HG02938 (cell line): ENCODE measurements around the gene ANKRD63.

Experiments
- ATAC-seq: cut with Tn5 transposase; IDR thresholded peaks from one replicate; pipeline ENCODE4 v1.9.1; 2021; ENCODE audit warnings: mild to moderate bottlenecking, moderate library complexity; ENCODE audit not compliant: unreplicated experiment

Gene ANKRD63, protein sequence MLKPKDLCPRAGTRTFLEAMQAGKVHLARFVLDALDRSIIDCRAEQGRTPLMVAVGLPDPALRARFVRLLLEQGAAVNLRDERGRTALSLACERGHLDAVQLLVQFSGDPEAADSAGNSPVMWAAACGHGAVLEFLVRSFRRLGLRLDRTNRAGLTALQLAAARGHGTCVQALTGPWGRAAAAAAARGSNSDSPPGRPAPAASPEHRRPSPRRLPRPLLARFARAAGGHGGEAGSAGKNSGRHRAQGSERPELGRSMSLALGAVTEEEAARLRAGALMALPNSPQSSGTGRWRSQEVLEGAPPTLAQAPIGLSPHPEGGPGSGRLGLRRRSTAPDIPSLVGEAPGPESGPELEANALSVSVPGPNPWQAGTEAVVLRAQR

DNA sequence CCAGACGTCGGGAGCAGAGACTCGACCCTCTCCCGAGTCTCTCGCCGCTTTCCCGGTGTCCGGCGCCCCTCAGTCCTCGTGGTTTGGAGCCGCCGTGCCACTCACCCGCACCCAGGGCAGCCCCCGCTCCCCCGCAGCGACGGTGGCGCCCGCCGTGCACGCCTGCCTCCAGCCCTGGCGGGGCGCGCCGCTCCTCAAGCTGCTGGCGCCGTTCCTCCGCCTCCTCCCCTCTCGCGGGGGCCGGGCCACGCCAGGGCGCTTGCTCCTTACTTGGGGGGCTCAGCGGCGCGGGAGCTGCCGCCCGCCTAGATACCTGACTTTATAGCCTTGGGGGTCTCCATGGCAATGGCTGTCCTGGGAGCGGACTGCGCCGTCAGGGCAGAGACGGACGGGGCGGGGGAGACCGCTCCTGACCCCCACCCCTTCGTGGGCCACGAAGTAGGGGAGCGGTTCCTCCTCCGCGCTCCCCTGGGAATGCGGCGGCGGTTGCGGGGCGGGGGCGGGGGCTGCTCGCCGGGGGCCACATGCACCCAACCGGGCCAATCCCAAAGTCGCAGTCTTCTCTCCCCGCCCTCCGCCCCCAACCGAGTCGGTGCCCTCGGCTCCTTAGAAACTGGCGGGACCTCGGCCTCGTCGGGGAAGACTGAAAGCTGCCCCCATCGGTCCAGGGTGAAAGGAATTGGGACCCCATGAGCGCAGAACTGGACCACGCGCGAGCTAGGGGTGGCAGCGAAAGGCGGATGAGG, at the start of gene ANKRD63:
ANKRD63 (minus strand) TSS at position 196 of the 746 bp plus-strand sequence. CDS start 478 bp downstream, outside the sequence.
- no peak for ATAC-seq

DNA sequence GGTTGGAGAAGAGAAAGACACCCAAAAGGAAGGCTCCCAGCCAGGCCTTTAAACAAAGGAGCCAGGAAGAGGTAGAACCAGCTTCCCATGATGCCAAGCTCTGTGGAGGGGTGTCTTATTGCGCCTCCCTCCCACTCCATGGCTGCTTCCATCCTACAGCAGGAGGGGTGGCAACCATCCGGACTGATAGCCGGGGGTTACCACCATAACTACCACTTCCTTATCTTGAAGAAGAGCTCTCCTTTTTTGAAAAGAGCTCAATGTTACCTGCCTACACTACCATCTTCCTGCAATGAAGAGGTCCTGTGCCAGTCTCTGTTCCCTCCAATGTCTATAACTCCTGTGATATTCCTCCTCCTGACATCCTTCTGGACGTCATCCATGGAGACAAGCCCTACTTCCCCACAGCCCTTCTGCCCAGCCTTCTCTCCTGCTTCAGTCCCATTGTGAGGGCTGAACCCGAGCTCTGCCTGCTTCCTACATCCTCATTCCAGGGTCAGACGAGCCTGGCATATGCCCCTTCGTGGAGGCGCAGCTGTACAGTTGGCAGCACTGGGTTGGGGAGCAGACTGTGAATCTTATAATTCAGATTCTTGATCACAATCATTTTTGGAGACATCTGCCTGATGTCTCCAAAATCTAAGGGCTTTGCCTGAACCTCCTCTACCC, 49.4 kb upstream of the ANKRD63 start:
- no peak for ATAC-seq

DNA sequence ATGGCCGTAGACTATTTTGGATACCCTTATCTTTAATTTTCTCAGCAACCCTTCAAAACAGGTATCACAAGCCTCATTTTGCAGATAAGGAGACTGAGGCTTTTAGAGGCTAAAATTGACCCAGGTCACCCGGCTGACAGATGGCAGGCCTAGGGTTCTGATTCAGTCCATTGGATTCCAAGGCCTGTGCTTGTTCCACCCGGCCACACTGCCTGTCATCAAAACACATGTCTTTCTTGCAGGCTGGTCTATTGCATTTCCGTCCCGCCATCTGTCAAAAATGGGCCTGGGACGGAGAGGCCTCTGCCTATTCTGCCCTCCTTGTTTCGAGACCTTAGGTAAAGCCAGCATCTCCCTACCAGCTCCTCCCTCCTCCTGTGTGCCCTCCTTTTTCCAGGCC, 48.8 kb upstream of the ANKRD63 start:
- ATAC-seq, result no peak

GRCh38 chr15:40331026-40331425, 48.2 kb upstream of the ANKRD63 start:
- no peak for ATAC-seq

DNA sequence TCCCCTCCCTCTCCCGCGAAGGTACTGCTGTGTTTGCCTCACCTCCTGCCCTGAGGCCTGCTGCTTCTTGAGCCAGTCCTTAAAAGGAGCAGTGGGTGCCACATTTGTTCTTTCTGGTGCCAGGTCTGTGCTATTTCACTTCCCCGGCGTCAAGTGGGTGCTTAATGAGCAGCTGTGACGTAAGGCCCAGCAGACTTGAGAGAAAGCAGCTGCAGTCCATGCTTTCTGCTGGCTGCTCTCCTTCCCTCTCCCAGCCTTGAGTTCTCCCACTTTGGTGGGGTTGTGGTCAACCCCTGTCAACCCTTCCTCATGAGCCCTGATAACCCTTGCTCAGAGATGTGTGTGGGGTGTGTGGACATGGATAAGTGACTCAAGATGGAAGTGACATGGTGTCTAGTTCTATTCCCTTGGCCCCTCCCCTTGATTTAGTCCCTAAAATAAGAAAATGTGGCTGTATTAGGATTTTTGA, 47.5 kb upstream of the ANKRD63 start:
- ATAC-seq, result no peak

DNA sequence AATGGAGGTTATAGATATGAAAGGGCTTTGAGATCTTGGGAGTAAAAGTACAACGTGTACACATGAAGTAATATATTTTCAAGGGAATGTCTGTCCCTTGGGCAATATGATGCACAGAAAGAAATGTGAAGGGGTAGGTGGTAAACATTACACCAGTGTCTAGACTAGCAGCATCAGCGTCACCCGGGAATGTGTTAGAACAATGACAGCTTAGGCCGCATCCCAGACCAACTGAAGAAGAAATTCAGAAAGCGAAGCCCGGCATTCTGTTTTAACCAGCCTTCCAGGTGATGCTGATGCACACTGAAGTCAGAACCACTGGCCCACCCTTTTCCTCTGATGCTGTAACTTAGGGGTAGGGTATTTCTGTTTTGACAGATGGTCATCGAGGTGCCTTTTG, 46.9 kb upstream of the ANKRD63 start:
- no peak for ATAC-seq

- ATAC-seq, result no peak
These were observed 45.9 kb upstream of the ANKRD63 start for GRCh38 chr15:40328751-40329150.

DNA sequence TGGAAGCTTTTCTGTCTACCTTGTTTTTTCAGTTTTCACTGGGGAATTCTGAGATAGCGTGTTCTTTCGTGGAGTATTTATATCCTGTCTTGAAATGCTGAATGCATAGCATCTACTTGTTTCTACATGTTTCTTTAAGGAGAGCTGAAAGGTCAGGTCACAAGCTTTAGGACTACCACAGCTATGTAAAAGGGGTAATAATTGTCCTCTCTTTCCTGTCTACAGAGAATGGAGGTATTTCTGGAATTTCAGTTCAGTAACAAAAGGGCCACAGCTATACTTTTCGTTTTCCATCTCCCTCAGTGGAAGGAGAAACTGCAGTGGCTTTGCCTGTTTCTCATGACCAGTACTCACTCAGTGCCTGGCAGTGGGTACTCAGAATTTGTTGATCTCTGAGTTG, 45.3 kb upstream of the ANKRD63 start:
- ATAC-seq, result no peak

DNA sequence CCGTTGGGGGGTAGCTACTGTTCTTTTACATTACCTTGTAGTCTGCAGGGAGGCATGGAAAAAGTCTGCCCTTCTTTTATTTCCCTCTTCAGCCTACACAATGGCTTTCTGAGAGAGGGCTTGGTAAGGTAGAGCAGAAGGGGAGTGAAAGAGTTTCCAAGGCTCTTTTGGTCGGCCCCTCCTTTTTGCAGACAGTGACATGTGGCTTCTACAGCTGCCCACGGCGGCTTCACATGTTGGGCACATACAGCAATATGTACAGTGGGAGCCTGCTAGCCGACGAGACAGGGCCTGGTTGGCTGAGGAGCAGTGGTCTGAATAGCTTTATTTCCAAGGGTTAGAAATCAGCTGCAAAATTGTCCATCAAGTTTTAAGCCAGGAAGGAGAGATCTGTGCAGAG, 44.6 kb upstream of the ANKRD63 start:
- no peak for ATAC-seq

DNA sequence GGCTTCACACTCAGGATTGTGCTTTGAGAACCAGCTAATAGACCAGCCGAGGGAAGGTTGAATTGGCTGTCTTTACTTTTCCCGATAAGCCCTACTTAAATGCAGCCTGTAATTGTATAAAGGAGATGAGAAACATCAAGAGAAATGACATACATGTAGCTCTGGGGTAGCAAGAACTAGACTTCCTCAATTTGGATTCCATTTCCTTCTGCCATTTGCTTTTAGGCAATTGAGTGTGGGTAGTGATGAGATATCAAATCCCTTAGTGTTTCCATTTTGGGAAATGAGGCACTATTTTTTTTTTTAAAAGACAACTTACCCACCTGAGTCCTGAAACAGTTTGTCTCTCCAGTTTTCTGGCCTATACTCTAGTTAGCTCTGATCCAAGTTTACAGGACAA, 42.8 kb upstream of the ANKRD63 start:
- no peak for ATAC-seq

DNA sequence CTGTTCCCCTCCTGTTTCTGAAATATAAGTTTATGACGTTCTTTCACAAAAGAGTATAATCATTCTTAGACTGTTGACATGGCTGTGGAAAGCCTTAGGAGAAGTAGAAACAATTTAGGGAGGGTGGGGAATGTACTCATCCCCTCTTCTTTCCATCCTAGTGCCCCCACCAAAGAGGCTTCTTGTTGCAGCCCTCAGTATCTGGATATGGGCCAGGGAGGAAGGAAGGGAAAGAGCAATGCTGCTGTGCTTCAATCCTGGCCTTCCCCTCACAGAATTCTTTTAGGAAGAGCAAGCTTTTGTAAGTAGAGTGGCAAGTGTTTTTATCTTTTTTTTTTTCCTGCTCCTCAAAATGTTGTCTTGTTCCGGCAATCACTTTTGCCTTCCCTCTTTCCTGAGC, 42.3 kb upstream of the ANKRD63 start:
- no peak for ATAC-seq

- no peak for ATAC-seq
These were observed 41.4 kb upstream of the ANKRD63 start for GRCh38 chr15:40323953-40324937.

DNA sequence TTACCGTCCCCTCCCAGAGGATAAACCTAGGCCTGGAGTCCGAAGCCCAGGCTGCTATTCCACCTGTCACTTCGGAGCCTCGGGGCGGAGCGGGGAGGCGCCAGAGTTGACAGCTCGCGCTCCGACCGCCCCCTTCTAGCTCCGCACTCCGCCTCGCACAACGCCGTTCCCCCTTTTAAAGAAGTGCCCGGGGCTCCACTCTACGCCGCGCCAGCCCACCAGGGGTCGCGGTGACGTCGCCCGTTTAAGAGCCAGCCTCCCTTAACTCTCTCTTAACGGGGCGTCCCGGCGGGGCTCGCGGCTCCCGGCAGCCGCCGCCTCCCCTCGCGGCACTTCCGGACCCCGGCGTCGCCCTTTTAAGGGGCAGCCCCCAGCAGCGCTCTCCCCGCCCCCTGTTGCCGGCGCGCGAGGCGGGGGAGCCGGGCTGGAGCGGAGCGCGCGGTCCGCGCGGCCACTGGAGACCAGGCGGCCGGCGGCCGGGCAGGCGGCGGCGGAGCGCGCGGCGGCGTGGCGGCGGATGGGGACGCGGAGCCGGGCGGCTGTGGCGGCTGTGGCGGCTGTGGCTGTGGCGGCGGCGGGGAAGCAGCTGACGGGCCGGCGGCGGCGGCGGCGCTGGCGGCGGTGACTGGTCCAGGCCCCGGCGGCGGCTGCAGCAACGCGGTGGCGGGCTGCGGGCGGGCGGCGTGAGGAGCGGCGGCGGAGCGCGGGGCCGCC, 40.5 kb upstream of the ANKRD63 start, which contains the start of gene INAFM2:
INAFM2 (plus strand) TSS at position 454 of the 714 bp plus-strand sequence. CDS start 364 bp downstream, outside the sequence.
- peak; percentile 88 for ATAC-seq

- no peak for ATAC-seq
These were observed 39.8 kb upstream of the ANKRD63 start for GRCh38 chr15:40322531-40323238.

- ATAC-seq, result no peak
These were observed 38.1 kb upstream of the ANKRD63 start for GRCh38 chr15:40320931-40321371.

DNA sequence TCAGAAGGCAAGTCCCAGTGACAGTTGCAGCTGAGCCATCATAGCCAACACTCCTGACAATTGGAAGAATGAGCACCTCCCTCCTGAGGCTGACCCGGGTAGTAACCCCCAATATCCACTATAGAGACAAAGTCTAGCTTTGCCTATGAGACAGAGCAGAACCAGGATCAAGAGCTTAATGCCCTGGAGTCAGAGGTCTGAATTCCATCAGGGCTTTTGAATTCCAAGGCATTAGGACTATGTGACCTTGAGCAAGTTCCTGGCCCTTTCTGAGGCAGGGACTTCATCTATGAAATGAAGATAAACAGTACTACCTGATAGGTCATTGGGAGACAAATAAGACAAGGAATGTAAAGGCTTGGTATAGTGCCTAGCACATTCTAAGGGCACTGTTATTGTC, 37.5 kb upstream of the ANKRD63 start:
- ATAC-seq, result no peak

- no peak for ATAC-seq
These were observed 34.7 kb upstream of the ANKRD63 start for GRCh38 chr15:40317580-40317979.

GRCh38 chr15:40316931-40317330, 34.1 kb upstream of the ANKRD63 start:
- no peak for ATAC-seq

GRCh38 chr15:40314723-40315276, 31.9 kb upstream of the ANKRD63 start:
- no peak for ATAC-seq
